B cell (primary cell): Measurements from ENCODE around the gene DRC7.

Experiments
- EZH2 ChIP-seq: IDR thresholded peaks from 2 replicates; pipeline ENCODE4 v1.6.1; 2012; ENCODE audit warnings: borderline replicate concordance, low read depth, mild to moderate bottlenecking, moderate library complexity, low read length; ENCODE audit not compliant: insufficient read depth, poor library complexity, severe bottlenecking
- TF ChIP-seq, protein P1 (sequence below): fragments of 200-600 bp; IDR thresholded peaks from one replicate; pipeline ENCODE4 v1.8.0; 2022; ENCODE audit warnings: antibody characterized with exemption, mild to moderate bottlenecking

DNA sequence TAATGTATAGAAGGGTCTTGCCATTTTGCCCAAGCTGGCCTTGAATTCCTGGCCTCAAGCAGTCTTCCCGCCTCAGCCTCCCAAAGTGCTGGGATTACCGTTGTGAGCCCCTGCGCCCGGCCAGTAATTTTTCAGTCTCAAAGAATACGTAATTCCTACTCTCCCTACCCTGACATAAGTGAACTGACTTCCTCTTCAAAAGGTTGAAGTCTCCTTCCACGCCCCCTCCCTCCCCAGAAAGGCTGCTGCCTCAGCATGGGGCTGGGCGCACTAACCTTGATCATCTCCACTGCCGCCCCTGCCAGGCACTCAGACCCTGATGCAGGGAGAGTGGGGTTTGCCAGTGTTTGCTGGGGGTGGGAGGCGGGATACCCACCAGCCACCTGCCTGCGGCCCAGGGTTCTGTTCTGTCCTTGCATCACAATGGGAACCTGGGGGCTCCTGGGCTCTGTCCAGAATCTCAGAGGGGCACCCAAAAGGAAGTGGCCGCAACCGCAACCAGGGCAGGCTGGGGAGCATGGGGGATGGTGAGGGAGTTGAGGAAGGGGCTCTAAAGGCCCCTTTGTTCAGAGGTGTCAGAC, 80.2 kb downstream of the DRC7 start:
- TF ChIP-seq, protein P1, sequence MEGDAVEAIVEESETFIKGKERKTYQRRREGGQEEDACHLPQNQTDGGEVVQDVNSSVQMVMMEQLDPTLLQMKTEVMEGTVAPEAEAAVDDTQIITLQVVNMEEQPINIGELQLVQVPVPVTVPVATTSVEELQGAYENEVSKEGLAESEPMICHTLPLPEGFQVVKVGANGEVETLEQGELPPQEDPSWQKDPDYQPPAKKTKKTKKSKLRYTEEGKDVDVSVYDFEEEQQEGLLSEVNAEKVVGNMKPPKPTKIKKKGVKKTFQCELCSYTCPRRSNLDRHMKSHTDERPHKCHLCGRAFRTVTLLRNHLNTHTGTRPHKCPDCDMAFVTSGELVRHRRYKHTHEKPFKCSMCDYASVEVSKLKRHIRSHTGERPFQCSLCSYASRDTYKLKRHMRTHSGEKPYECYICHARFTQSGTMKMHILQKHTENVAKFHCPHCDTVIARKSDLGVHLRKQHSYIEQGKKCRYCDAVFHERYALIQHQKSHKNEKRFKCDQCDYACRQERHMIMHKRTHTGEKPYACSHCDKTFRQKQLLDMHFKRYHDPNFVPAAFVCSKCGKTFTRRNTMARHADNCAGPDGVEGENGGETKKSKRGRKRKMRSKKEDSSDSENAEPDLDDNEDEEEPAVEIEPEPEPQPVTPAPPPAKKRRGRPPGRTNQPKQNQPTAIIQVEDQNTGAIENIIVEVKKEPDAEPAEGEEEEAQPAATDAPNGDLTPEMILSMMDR: no peak
- TF ChIP-seq EZH2: no peak
